T-cell (primary cell): ENCODE measurements around the gene TMEM190. TPM values are rescaled to one million over a fixed set of nuclear protein-coding genes. Genes with fewer than 3 reads are reported as not detected.

ENCODE experiments used
- ATAC-seq, 4 experiments: fragments of 200-7000 bp in 3 of 4; fragments of 150-1000 bp in 1 of 4; cut with Tn5 transposase; replicated peaks in 1 of 4; 1 replicate in 3 of 4; 2 replicates in 1 of 4; pipeline ENCODE4 v1.10.0; 2021; ENCODE audit warnings: moderate library complexity in 3 of 4, mild to moderate bottlenecking in 2 of 4, moderate number of reproducible peaks in 1 of 4
- CTCF ChIA-PET, 2 donors: fragments of 300-600 bp; sonication (Branson Sonifier 250); formaldehyde crosslinking; loops; one replicate each; lab custom pipeline; 2022; ENCODE audit warnings: antibody characterized with exemption in 2 of 2; lab: Charles Lee
- POLR2A ChIA-PET, 2 donors: fragments of 300-600 bp; sonication (Branson Sonifier 250); formaldehyde crosslinking; loops; one replicate each; lab custom pipeline; 2022; ENCODE audit warnings: antibody characterized with exemption in 2 of 2; lab: Charles Lee
- DNase-seq, 35 experiments: peaks; one replicate each; pipeline versions ENCODE4 v3.0.0 to v3.0.0-alpha.2; 2013 to 2023
- H3K27ac ChIP-seq: one replicate; pipeline ENCODE4 v1.5.1; 2013; ENCODE audit warnings: low read length
- H3K27me3 ChIP-seq, 2 experiments: replicated peaks in 1 of 2; 1 replicate in 1 of 2; 2 replicates in 1 of 2; pipeline versions ENCODE4 v1.6.1 to v1.7.0; 2013; ENCODE audit warnings: low read length in 1 of 2, mixed read lengths in 1 of 2; ENCODE audit not compliant: control insufficient read depth in 2 of 2, insufficient read depth in 2 of 2; ENCODE audit errors: extremely low read depth in 1 of 2
- H3K36me3 ChIP-seq, 2 donors: 1 replicate in 1 of 2; 2 replicates in 1 of 2; pipeline versions ENCODE4 v1.6.1 to v1.7.0; 2013; ENCODE audit warnings: low read length in 1 of 2; ENCODE audit not compliant: control insufficient read depth in 2 of 2, insufficient read depth in 1 of 2; ENCODE audit errors: extremely low read depth in 1 of 2
- H3K4me1 ChIP-seq, 2 experiments: 1 replicate in 1 of 2; 2 replicates in 1 of 2; pipeline versions ENCODE4 v1.6.1 to v1.7.0; 2013; ENCODE audit warnings: low read length in 2 of 2, mixed read lengths in 1 of 2; ENCODE audit not compliant: insufficient read depth in 2 of 2, control insufficient read depth in 1 of 2; ENCODE audit errors: extremely low read depth in 1 of 2
- H3K4me3 ChIP-seq, 2 donors: 1 replicate in 1 of 2; 2 replicates in 1 of 2; pipeline versions ENCODE4 v1.5.1 to v1.7.0; 2013; ENCODE audit warnings: mild to moderate bottlenecking in 2 of 2, low read length in 1 of 2, moderate library complexity in 1 of 2; ENCODE audit not compliant: control insufficient read depth in 1 of 2; ENCODE audit errors: extremely low read depth in 1 of 2
- H3K9me3 ChIP-seq: 2 replicates; pipeline ENCODE4 v1.7.0; 2013
- H3K27ac Mint-ChIP-seq, 2 donors: one replicate each; pipeline ENCODE4 v1.8.0; 2020 to 2021; ENCODE audit warnings: mild to moderate bottlenecking in 2 of 2, mixed read lengths in 2 of 2
- H3K27me3 Mint-ChIP-seq, 2 donors: one replicate each; pipeline ENCODE4 v1.8.0; 2021 to 2022; ENCODE audit warnings: mixed read lengths in 2 of 2
- H3K36me3 Mint-ChIP-seq: one replicate; pipeline ENCODE4 v1.8.0; 2021; ENCODE audit warnings: mixed read lengths
- H3K4me1 Mint-ChIP-seq, 3 donors: one replicate each; pipeline ENCODE4 v1.8.0; 2020 to 2022; ENCODE audit warnings: mixed read lengths in 3 of 3, mild to moderate bottlenecking in 1 of 3
- H3K4me3 Mint-ChIP-seq, 3 donors: one replicate each; pipeline ENCODE4 v1.8.0; 2020 to 2022; ENCODE audit warnings: mild to moderate bottlenecking in 3 of 3, mixed read lengths in 3 of 3, moderate library complexity in 3 of 3
- H3K9me3 Mint-ChIP-seq, 3 donors: one replicate each; pipeline ENCODE4 v1.8.0; 2020 to 2022; ENCODE audit warnings: mixed read lengths in 3 of 3
- WGBS: methylation state at CpG from one replicate; pipeline ENCODE4 v1.1.5; 2013; ENCODE audit warnings: missing lambda C conversion rate; ENCODE audit not compliant: insufficient coverage; 5-methylcytosine and 5-hydroxymethylcytosine counted together
- total RNA-seq, 35 experiments: library from RNA in 6 of 35; stranded (reverse) in 6 of 35; fragments of 120-200 nt in 1 of 35; gene quantifications; one replicate each; pipeline versions ENCODE4 v1.2.1 to v1.2.4 and lab custom pipeline; 2013 to 2026

TMEM190 gene
- total RNA-seq, 5 donors from 2014 or later (not counting 1 experiment from before 2014, with no cell fraction given): not detected

DNA sequence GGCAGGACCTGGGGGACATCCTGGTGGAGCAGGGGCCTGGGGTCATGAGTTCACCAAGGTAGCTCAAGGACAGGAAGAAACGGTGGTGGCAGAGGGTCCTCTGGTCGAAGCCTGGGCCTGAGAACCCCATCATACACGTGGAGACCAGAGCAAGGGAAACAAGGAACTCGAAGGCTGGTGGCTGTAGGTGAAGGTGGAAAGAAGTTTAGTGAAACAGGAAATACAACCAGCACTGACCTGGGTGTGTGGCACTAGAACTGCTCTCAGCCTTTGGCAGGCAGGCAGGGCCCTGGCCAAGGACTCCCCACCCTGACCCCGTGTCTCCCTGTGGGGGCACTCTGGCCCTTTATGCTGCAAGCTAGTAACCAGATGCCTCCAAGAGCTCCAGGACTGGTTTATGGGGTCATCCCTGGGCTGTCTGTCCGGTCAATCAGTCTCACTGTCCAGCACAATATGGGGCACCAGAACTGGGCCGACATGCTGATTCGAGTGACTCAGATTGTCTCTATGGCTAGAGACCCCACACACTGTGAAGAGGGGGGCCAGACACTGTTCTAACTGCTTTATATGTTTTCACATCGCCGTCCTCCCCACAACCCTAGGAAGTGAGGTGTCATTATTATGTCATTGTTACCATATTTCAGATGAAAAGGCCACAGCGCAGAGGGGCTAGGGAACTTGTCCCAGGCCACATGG lies 25.9 kb upstream of the TMEM190 start:
- Mint-ChIP-seq H3K4me3 (no peak overlapping the region), H3K27ac (peak overlapping the region in 1 of 2 donors; percentile 43), H3K36me3 (no peaks in the 10 kb centered on the region), H3K4me1 (peaks cover 19 to 33% (median 20%) of the 10 kb centered on the region in 3 donors), H3K9me3 (no peaks in the 10 kb centered on the region), H3K27me3 (peaks cover 24 to 38% of the 10 kb centered on the region in 2 donors)
- DNase-seq (no peak), ATAC-seq (no peak)
- ChIA-PET CTCF (no interaction called here), POLR2A (interaction anchor here in 1 of 2 donors (0.5 kb wide), 1 partner anchor 56 kb away, joined by 3 read pairs; no protein-coding TSS in a partner anchor)
- WGBS: 65% methylated on average over 8 of the region's 11 CpGs
- Histone ChIP-seq H3K4me1 (peaks cover 0 to 33% of the 10 kb centered on the region in 2 experiments), H3K36me3 (no peaks in the 10 kb centered on the region), H3K4me3 (no peak overlapping the region), H3K9me3 (no peaks in the 10 kb centered on the region), H3K27ac (no peak overlapping the region), H3K27me3 (peaks cover 0 to 57% of the 10 kb centered on the region in 2 experiments)

DNA sequence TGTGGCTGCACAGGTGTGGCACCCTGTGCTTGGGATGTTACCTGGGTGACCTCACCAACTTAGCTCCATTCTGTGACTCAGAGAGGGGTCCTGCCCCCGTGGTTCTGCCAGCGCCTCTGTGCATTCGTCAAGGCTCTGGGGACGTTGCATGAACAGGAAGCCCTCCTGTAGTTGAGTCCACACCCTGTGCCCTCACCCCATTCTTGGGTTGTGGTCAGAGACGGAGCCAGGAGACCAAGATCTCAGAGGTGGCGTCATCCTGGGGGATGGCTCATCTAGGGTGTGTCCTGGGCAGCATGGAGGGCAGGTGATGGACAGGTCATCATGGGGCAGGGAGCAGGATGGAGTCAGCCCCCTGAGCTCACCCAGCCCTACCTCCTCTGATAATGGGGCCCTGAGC lies 24.6 kb upstream of the TMEM190 start:
- no peaks in the 10 kb centered on the region for H3K36me3 Mint-ChIP-seq
- DNase-seq (no peak), ATAC-seq (no peak)
- Histone ChIP-seq H3K27me3 (peaks cover 2 to 69% of the 10 kb centered on the region in 2 experiments), H3K27ac (no peak overlapping the region), H3K4me1 (peaks cover 0 to 33% of the 10 kb centered on the region in 2 experiments), H3K4me3 (no peak overlapping the region), H3K9me3 (no peaks in the 10 kb centered on the region), H3K36me3 (no peaks in the 10 kb centered on the region)
- no peak overlapping the region for H3K27ac Mint-ChIP-seq
- peaks cover 26 to 39% of the 10 kb centered on the region in 2 donors for H3K27me3 Mint-ChIP-seq
- ChIA-PET CTCF (no interaction called here), POLR2A (no interaction called here)
- peaks cover 19 to 33% (median 20%) of the 10 kb centered on the region in 3 donors for H3K4me1 Mint-ChIP-seq
- whole genome bisulfite sequencing: 21% methylated on average over 4 of the region's 6 CpGs
- H3K9me3 Mint-ChIP-seq: no peaks in the 10 kb centered on the region
- peak overlapping the region in 1 of 3 donors; percentile 78 for H3K4me3 Mint-ChIP-seq

DNA sequence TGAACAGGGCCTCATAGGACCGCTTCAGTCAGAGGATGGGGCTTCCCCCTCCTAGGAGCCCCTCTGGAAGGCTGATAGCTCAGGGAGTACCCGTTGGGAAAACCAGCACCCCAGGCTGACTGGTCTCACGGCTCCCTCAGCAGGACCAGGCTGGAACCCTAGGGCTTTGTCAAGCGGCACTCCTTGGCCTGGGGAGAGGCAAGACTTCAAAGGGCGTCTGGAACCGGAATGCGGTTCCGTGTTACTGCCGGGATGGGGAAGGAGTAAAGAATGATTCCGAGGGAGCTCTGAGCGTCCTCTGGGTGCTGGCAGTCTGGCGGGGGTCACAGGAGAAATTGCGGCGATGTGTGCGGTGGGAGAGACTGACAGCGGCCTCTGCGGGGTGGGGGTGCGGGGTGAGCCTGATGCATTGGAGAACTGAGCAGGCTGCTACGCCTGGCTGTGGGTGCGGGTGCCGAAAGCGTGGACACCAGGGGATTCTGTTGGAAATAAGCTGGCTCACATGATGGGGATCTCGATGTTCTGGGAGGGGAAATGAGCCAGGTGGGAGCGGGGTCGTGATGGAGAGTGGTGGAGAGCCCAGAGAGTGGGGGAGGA lies 24.0 kb upstream of the TMEM190 start:
- Mint-ChIP-seq H3K27me3 (peaks cover 31 to 45% of the 10 kb centered on the region in 2 donors), H3K9me3 (no peaks in the 10 kb centered on the region), H3K36me3 (no peaks in the 10 kb centered on the region), H3K4me1 (peaks cover 19 to 33% (median 20%) of the 10 kb centered on the region in 3 donors), H3K4me3 (peak overlapping the region in 2 of 3 donors; percentile 34 to 78), H3K27ac (no peak overlapping the region)
- ATAC-seq (no peak), DNase-seq (no peak)
- CTCF ChIA-PET: no interaction called here
- no peak overlapping the region for H3K27ac ChIP-seq
- H3K27me3 ChIP-seq: peaks cover 2 to 74% of the 10 kb centered on the region in 2 experiments
- POLR2A ChIA-PET: no interaction called here
- peaks cover 0 to 33% of the 10 kb centered on the region in 2 experiments for H3K4me1 ChIP-seq
- H3K36me3 ChIP-seq: no peaks in the 10 kb centered on the region
- 74% methylated on average over 25 of the region's 25 CpGs for WGBS
- no peak overlapping the region for H3K4me3 ChIP-seq
- H3K9me3 ChIP-seq: no peaks in the 10 kb centered on the region

DNA sequence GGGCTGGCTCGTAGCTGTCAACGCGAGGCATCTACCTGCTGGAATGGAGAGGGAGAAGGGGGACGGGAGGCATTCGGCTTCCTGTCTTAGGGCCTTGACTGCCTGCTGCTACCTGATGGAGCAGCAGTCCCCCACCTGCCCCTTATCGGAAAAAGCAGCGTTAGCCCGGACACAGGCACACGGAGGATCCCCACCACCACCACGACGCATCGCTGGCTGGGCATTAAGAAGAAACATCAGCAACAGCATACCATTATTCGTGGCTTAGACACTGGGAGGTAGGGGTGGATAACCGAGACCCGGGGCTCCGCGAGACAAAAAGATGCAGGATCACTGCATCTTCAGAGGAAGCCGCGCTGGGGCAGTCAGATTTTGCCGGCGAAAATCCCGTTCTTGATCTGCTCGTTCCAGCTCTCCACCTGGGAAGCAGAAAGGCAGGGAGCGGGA lies 23.2 kb upstream of the TMEM190 start:
- DNase-seq (peak in 1 of 35 experiments; percentile 26), ATAC-seq (peak in 3 of 4 experiments; percentile 2 to 7 (median 7))
- no peaks in the 10 kb centered on the region for H3K9me3 Mint-ChIP-seq
- no peak overlapping the region for H3K27ac ChIP-seq
- H3K27me3 ChIP-seq: peaks cover 2 to 77% of the 10 kb centered on the region in 2 experiments
- H3K4me3 ChIP-seq: peak overlapping the region; percentile 45 to 70
- H3K27ac Mint-ChIP-seq: no peak overlapping the region
- H3K4me1 Mint-ChIP-seq: peaks cover 19 to 33% (median 20%) of the 10 kb centered on the region in 3 donors
- H3K4me1 ChIP-seq: peaks cover 0 to 33% of the 10 kb centered on the region in 2 experiments
- no peaks in the 10 kb centered on the region for H3K36me3 Mint-ChIP-seq
- POLR2A ChIA-PET: no interaction called here
- peaks cover 31 to 47% of the 10 kb centered on the region in 2 donors for H3K27me3 Mint-ChIP-seq
- H3K9me3 ChIP-seq: no peaks in the 10 kb centered on the region
- 6% methylated on average over 13 of the region's 24 CpGs for WGBS
- H3K4me3 Mint-ChIP-seq: peak overlapping the region; percentile 61 to 78 (median 73)
- CTCF ChIA-PET: no interaction called here
- no peaks in the 10 kb centered on the region for H3K36me3 ChIP-seq

DNA sequence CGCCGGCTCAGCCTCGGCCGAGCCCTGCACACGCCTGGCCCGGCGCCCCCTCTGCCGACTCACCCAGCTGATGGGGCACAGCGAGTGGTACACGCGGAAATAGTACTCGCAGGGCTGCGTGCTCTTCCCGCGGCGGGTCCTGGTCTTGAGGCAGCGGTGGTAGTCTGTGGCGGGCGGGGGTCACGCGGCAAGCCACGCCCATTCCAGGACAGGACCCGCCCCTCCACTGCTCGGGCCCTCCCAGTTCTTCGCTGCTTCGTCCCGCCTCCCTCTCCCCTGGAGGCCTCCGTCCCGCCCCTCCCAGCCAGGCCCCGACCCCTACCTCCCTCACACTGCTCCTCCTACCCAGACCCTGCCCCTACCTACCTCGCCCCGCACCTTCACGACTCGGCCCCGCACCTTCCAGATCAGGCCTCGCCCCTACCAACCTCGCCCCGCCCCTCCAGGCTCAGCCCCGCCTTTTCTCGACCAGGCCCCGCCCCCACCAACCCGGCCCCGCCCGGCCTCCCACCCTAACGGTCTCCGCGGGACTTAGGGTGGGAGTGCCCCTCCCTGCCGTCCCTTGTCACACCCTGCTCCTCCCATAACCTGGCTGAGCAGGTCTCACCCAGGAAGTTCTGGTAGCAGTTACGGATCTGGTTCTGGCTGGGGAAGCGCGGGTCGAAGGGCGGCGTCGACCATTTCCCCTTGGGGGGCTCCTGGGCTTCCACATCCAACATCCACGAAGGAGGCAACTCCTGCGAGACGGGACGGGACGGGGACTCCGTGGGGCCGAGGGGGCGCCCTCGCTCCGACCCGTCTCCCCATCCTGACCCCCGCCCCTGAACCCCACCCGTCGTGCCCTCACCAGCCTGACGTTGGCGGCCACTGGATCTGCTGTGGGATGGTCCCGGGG lies 22.6 kb upstream of the TMEM190 start:
- peak overlapping the region; percentile 61 to 78 (median 73) for H3K4me3 Mint-ChIP-seq
- ATAC-seq (peak; percentile 76 to 82 (median 81)), DNase-seq (peak in 34 of 35 experiments; percentile 13 to 79 (median 44))
- POLR2A ChIA-PET: no interaction called here
- Histone ChIP-seq H3K27ac (no peak overlapping the region), H3K9me3 (no peaks in the 10 kb centered on the region), H3K4me1 (peaks cover 0 to 33% of the 10 kb centered on the region in 2 experiments), H3K4me3 (peak overlapping the region; percentile 45 to 70), H3K36me3 (no peaks in the 10 kb centered on the region), H3K27me3 (peaks cover 2 to 77% of the 10 kb centered on the region in 2 experiments)
- H3K36me3 Mint-ChIP-seq: no peaks in the 10 kb centered on the region
- CTCF ChIA-PET: no interaction called here
- no peak overlapping the region for H3K27ac Mint-ChIP-seq
- WGBS: 1% methylated on average over 56 of the region's 72 CpGs
- peaks cover 31 to 47% of the 10 kb centered on the region in 2 donors for H3K27me3 Mint-ChIP-seq
- peaks cover 19 to 33% (median 20%) of the 10 kb centered on the region in 3 donors for H3K4me1 Mint-ChIP-seq
- H3K9me3 Mint-ChIP-seq: no peaks in the 10 kb centered on the region
